IMR-90 (cell line): ENCODE data around the gene FMR1.

Source experiments
- CHD1 ChIP-seq: IDR thresholded peaks from 2 replicates; pipeline ENCODE4 v1.6.1; 2012; ENCODE audit warnings: low read depth, low read length, improper control_type of control experiment
- CTCF ChIP-seq: conservative IDR thresholded peaks from 2 replicates; pipeline ENCODE4 v1.5.1; 2012; ENCODE audit warnings: mild to moderate bottlenecking, low read depth, low read length, improper control_type of control experiment
- TF ChIP-seq, protein P1 (sequence below): fragments of 150-350 bp; IDR thresholded peaks from 2 replicates; pipeline ENCODE4 v1.6.1; 2017; ENCODE audit warnings: mild to moderate bottlenecking, antibody characterized with exemption, low read length, low read depth

DNA sequence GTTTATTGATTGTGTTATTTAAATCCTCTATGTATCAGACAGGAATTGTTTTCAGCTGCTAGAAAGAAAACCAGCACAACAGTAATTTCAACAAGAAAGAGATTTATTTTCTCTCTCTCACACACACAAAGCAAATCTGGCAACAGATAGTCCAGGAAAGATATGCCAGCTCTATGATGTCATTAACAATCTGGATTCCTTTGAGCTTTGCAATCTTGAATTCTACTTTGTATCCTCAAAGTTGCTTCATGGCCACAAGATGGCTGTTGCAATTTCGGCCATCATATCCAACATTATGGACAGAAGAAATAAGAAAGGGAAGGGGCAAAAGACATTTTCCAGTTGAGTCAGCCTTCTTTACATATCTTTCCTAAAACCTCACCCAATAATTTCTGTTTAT, 19.8 kb upstream of the FMR1 start:
- TF ChIP-seq, protein P1, sequence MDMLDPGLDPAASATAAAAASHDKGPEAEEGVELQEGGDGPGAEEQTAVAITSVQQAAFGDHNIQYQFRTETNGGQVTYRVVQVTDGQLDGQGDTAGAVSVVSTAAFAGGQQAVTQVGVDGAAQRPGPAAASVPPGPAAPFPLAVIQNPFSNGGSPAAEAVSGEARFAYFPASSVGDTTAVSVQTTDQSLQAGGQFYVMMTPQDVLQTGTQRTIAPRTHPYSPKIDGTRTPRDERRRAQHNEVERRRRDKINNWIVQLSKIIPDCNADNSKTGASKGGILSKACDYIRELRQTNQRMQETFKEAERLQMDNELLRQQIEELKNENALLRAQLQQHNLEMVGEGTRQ, result no peak
- TF ChIP-seq CHD1, result no peak
- TF ChIP-seq CTCF, result no peak
